NCI-H524 (cell line): ENCODE measurements around the gene ATXN2.

Experiments
- DNase-seq, 2 experiments: peaks; one replicate each; lab custom pipeline; 2025; lab: John Stamatoyannopoulos, UW

Gene ATXN2

DNA sequence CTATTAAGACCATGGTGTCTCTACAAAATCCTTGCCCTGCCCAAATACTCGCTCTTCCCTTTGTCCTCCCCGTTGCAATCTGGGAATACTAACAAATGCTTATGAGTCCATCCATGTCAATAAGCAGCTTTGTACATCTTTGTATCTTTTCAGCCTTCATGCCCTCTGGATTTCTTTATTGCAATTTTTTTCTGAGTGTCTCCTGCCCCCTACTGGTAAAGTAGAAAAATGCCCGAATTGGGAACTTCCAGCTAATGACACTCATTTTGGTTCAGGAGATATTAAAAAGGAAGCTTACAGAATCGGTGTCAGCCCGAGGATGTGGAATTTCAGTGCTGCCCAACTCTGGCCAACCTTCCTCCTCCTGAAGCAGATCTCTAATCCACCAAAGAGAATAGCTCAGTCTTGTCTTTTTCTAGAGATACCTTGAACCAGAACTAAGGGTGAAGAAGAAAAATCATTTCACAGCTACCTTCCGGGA lies 147.4 kb downstream of the ATXN2 start:
- DNase-seq: peak; percentile 24 to 56

DNA sequence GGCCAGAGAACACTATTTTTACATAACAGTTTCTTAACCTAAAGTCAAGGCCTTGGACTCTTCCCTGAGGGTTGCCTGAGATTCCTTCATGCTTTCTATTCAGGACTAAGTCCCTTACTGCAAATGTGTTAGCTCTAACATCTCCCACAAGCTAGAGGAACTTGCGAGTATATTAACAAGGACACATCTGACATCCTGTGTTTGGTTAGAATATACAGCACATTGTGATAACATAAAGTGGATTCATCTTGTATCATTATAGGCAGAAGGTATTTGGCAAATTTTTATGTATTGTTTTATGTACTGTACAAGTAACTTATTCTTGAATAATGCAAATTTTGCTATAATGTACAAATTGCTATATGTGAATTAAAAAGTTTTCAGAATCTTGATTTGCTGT lies 147.9 kb downstream of the ATXN2 start:
- DNase-seq: no peak

DNA sequence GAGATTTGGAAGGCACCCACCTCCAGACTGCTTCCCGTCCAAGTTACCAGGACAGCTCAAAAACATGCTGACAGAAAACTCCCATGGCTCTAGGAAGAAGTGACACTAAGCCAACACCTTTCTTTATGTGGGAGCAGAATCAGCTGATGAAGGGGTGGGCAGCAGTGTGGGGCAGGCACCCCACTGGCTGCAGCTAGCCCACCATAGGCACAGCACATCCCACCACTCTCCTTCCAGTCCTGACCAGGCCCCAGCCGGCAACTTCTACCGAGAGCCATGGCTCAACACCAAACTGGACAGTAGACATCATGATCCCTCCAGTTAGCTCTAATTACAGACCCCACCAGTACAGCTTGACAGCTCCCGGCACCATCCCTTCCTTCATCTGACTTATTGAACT lies 148.4 kb downstream of the ATXN2 start:
- DNase-seq: no peak

DNA sequence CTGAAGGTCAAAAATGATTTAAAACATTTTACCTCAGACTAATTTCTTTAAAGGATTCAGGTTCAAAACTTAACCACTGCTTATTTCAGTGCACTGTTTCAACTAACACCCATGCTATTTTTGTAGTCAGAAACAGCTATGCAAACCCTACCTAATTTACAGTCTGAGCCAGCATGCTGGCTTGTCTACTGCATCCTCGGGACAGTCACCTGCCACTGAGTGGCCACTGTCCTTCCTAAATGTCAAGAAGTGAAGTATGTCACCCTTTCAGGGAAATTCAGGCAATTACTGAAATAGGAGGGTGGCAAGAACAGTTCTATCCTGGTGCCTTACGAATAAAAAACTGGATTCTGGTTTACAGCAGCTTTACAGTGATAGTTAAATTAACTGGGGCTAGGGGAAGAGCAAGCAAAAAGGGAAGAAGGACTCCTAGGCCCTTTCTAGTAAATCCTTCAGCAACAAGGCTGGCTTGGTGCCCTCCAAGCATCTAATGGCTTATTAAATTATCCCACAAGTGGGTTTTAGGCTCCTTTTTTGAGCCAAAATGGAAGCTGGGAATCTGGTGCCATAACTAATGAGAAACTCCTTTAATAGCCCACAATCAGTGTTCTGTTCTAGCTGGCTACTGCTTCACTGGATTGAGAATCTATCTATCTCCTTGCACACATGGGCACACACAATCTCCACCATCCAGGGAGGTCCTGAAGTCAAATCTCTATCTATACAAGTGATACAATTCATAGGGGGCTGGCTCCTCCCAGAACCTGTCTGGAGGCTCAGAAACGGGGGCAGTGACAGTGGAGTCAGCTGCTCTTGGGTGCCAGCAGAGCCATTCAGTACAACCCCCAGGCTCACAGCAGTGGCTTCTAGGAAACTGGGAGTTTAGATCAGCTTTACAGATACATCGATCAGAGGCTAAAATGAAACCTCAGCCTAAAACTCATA lies 150.0 kb downstream of the ATXN2 start:
- DNase-seq: no peak

DNA sequence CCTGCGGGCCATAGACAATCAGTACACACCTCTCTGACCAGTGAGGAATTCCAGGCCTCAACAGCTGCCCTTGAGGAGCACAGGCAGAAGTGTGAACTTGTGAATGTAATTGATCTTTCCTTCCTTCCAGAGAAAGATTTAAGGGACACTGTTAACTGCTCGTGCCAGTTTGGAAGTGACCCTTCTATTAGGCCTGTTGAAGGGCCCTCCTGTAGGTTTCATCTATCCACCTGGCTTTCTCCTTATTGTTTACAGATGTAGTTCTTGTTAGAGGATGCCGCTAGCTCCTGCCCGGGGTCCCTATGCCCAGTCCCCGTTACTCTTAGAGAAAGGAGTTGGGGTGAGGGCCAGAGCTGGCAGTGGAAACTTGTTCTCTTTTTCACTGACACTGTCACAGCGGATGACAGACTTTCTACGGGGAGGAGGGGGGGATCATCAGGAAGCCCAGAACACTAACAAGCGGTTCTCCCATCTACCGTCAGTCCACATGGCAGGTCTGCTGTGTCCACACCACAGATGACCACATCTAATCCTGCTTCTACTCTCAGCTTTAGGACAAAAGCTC lies 150.8 kb downstream of the ATXN2 start:
- no peak for DNase-seq

DNA sequence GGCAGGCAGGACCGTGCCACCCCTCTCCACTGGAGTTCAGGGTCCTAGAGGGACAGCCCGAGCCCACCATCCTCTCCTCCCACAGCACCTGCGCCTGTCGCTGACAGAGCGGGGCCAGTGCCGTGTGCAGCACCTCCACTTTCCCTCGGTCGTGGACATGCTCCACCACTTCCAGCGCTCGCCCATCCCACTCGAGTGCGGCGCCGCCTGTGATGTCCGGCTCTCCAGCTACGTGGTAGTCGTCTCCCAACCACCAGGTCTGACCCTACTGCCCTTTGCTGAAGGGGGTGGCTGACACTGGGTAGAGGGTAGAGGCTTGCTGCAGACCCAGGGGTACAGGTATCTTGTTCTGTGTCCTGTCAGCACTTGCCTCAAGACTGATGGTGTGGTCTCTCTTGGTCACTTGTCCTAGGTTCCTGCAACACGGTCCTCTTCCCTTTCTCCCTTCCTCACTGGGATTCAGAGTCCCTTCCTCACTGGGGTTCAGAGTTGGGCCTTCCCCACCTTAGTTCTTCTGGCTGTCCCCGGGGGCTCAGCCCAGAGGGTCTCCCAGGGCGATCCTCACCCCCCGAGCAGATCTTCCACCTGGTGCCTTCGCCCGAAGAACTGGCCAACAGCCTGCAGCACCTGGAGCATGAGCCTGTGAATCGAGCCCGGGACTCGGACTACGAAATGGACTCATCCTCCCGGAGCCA lies 151.4 kb downstream of the ATXN2 start:
- no peak for DNase-seq

DNA sequence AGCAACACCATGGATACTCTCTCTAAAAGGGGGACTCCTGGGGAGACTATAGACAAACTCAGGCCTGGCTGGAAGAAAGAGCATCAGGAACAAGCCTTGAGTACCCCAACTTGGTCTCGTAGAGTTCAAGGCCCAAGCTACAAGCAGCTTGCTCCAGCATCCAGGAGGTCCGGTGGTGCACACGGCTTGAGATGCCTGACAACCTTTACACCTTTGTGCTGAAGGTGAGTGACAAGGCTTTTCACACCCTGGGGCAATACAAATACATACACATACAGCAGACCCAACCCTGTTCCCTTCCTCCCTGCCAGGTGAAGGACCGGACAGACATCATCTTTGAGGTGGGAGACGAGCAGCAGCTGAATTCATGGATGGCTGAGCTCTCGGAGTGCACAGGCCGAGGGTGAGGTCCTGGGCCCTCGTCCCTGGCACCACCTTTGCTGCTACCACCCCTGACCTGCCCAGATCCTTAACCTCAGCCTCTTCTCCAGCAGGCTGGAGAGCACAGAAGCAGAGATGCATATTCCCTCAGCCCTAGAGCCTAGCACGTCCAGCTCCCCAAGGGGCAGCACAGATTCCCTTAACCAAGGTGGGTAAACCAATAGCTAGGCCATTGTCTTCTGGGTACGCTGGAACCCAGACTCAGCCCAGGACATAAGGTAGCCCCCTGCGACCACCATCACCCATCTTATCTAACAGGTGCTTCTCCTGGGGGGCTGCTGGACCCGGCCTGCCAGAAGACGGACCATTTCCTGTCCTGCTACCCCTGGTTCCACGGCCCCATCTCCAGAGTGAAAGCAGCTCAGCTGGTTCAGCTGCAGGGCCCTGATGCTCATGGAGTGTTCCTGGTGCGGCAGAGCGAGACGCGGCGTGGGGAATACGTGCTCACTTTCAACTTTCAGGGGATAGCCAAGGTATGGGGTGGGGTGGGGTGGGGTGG lies 152.2 kb downstream of the ATXN2 start:
- no peak for DNase-seq

DNA sequence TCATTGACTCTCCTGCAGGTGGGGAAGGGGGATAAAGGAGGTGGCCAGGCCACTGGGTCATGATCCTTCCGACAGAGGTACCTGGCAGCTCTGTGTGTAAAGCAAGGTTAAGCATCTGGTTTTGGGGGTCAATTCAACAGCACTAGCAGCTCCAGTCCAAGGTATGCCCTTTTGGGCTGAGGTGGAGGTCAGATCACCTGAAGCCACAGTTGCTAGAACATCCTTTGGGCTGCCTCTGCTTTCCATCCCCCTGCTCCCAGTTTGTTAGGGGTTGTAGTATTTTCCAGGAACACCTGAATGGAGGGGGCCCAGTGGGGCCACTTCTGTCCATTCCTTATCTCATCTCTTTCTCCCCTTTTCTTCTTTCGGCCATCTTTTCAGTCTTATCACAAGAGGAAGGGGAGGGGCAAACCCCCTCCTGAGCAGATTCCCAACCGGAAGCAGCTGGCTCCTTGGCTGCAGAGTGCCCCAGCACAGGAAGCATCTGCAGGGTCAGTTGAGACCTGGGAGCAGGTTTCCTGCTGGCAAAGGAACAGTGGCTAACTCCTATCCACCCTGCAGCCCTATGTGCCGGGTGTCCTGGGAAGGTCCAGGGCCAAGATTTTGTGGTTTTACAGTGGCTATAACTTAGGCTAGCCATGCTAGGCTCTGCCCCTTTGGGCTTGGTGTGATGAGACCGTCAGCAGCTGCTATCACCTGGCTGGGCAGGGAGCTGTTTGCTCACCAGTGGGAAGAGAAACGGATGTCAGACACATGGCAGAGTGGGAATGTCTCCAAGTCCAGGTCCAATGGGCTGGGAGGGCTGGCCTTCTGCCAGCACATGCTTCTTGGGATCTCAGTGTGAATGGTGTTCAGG lies 153.2 kb downstream of the ATXN2 start:
- DNase-seq: peak; percentile 16 to 66

DNA sequence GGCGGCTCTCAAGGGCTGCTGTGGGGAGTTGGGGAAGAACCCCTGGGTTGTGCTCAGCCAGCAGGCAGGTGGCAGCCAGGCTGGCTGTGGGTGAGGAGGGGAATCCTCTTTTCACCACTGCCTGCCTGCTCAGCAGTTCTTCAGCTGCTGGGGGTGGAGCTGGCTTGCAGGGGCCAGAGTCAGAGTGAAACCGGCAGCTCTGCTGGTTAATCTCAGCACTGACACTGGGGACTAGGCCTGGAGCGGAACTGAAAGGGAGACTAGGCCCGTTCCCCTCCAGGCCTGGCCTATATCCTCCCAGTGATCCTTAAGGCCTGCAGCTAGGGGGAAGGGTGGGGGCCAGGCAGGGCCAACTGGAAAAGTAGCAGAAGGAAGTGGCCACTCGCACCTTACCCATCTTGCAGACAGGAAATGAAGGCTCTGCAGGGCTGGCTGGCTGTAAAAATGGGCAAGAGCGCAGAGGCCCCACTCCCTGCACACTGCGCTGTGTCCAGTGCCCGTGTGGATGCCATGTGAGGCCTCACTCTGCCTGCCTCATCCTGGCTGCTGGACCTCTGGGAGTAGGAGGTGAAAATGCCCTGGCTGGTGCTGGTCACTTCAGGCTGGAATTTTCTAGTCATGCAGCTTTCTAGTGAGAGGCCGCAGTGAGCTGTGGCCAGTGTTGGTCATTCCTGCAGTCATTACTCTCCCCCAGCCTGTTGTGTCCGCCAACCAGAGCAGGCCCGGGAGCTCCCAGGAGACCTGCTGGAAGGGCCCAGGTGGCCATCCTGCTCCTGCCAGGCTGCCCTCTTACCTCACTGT lies 154.0 kb downstream of the ATXN2 start:
- no peak for DNase-seq

DNA sequence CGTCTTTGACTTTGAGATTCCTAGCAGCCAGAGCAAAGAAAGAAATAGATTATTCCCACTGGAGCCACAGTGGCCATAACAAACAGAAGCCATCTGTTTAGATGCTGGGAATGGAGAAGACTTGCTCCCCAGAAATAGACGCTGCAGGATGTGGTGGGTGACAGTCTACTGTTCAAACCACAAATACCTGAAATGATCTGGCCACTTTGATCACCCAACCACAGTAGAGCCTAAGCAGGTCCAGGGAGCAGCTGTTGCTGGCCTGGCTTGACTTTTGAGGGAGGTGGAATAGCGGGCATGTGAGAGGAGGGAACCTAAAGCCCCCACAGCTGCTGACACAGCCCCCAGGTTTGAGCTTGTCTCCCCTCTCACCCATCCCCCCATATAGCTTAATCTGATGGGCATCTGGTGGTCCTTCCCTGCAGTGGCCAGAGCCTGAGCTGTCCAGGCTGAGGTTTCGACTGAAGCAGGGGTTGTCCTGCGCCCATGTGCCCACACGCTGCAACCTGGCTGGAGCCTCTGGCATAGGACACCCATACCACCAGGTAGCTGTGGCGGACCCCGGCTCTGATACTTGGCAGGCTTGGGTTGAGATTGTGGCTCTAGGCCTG lies 154.7 kb downstream of the ATXN2 start:
- no peak for DNase-seq

DNA sequence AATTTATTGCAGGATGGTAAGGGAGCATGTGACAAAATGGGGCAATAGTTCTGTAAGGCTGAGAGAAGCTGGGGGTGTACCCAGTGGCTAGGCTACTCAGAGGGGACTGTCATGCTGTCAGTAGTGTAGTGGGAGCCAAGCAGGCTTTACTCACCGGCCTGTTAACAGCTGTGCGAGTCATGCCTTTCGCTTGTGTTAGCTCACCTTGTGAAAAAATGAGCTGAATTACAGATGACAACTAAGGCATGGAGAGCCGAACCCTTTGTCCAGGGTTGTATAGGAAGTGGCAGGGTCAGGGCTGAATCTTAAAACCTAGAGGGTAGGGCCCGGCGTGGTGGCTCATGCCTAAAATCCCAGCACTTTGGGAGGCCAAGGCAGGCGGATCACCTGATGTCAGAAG lies 155.5 kb downstream of the ATXN2 start:
- no peak for DNase-seq

DNA sequence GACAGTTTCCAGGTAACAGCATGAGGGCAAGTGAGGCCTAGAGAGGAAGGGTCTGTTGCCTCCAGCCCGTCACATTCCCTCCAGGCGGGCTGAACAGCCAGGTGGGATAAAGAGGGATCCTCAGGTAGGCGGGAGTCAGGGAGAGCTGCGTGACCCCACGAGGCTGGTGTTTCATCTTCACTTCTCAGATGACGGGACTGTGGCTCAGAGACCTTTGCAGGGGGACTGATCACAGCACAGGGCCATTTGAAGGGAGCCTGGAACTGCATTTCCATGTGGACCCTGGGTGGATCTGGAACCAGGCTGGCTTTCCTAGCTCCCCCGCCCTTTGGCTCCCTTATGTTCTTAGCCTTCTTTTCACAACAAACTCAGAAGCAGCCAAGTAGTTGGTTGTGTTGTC lies 156.0 kb downstream of the ATXN2 start:
- no peak for DNase-seq

DNA sequence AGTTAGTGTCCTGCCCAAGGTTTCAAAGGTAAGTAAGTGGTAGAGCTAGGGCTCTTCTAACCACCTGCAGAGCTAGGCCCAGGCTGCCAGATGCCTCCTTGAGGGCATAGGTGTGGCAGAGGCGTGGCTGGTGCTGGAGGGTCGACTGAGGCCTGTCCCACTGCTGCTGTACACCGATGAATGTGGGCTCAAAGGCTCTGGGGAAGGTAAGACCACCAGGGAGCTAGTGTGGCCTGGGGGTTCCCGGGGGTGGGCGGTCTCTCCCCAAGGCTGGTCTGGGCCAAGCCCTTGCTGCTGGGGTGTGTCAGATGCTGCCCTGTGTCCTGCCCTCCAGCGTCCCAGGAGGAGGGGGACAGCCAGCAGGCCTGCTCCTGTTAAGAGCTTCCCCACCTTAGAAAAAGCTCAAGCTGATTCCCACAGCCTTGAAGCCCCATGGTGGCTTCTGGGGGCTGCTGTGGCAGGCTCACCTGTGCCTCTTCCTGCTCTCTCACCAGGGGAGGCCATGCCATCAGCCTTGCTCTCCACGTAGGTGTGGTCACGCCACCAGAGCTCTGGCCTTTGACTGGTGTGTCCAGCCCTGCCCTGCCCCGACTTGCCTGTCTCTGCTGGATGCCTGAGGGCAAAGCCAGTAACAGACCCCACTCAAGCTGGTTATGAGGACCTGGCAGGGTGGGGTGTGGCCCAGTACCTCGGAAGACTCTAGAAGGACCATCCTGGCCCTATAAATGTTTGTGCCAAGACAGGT lies 156.6 kb downstream of the ATXN2 start:
- DNase-seq: no peak

DNA sequence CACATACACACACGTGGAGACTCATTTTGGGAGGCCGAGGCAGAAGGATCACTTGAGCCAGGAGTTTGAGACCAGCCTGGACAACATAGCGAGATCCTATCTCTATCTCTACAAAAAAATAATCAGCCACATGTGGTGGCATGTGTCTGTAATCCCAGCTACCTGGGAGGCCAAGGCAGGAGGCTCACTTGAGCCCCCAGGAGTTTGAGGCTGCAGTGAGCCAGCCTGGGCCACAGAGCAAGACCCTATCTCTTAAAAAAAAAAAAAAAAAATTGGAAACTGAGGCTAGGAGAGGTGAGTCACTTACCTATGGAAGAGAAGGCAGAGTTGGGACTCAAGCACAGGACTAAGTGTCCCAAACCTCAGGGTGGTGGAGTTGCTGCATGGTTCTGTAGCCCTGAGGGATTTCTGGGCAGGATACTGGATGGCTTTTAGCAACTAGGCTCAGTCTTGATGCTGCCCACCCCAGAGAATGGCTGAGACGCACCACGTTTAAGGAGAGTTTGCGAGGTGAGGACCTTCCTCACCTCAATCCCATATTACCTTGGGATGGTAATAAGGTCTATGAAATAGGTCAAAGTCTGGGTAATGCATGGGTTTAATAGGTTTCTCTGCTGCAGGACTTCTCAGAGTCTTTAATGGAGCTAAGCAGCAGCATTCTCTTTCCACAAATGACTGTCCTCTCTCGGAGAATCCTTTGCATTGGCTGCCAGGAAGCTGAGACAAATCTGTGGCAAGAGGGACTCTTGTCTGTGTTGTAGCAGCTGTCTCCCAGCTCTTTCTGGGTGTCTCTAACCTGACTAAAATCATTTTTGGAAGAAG lies 157.8 kb downstream of the ATXN2 start:
- no peak for DNase-seq

DNA sequence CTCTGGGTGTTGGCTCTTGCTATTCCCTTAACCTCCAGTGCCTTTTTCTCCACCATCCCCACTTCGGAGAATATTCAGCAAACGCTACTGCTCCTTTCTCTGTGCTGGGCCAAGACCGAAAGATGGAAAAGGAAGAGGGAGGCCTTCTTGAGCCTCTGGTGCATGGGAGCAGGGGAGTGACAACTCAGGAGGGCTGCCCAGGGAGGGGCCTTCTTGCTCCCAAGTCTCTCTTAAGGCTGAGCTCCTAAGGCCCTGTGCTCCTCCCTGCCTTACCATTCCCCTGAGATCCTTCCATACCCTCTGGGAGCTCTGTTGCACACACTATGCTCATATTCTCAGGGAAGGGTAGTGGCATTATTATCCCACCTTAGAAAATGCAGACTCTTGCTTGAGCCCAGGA lies 158.5 kb downstream of the ATXN2 start:
- no peak for DNase-seq

DNA sequence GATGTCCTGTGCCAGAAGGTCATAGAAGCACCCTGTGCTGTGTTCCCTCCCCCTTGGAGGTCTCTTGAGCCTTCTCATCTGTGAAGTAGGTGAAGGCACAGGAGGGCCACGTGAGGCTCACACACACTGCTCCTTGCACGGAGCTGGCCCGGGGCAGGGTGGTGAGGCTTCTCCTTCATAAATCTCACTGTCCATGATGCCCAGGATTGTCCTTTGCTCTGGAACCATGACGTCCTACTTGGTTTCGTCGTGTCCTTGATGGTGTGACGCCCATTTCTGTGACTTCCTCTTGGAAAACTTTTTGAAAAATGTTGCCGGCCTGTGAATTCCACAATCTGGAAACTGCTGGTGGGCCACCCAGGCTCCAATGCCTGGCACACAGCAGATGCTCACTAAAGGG lies 159.0 kb downstream of the ATXN2 start:
- peak; percentile 66 to 81 for DNase-seq

DNA sequence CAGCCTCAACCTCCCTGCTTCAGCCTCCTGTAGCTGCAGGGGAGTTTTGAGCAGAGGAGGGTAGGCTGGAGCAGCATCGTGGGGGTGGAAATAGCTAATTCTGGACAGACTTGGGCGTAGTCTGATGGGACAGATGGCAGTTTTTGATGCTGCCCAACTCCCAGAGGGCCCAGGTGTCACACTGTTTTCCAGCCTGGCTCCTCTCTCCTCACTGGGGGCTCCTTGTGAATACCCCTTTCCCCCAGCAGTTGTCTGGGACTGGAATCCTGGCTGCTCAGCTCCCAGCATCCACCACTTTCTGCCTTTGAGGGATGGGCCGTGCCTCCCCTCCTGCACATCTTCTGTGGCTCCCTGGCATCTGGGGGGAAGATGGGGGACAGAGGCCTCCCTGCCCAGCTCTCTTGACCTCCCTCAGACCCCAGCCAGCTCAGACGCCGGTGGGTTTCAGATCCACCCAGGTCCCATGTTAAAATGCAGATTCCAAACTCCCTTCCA lies 159.4 kb downstream of the ATXN2 start:
- peak; percentile 62 to 87 for DNase-seq

DNA sequence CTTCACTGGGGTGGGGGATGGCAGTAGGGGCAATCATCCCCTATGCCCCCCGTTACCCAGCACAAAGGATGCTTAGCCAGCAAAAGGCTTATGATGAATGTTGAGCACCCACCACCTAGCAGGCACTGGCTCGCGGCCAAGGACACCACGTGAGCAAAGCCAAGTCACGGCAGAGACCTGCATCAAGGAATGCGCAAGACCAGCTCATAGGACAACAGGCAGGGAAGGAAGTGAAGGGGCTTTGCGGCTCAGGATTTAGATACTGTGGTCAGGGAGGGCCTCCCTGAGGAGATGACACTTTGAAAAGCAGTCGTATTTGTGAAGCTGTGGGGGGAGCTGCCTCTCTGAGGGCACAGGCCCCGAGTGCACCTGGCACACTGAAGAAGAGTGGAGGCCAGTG lies 160.6 kb downstream of the ATXN2 start:
- peak; percentile 15 to 76 for DNase-seq
